Measurements from ENCODE around the gene C1orf56. TPM values are rescaled to one million over a fixed set of nuclear protein-coding genes. Genes with fewer than 3 reads are reported as not detected.
"Not testable (repeated sequence)": the region's sequence is repeated elsewhere in the genome, so short reads cannot be mapped to it uniquely, and the experiment has no call there.

C1orf56 gene
- total RNA-seq, 8 experiments from 2014 or later: 3.9 to 10.3 (median 7.8) TPM

DNA sequence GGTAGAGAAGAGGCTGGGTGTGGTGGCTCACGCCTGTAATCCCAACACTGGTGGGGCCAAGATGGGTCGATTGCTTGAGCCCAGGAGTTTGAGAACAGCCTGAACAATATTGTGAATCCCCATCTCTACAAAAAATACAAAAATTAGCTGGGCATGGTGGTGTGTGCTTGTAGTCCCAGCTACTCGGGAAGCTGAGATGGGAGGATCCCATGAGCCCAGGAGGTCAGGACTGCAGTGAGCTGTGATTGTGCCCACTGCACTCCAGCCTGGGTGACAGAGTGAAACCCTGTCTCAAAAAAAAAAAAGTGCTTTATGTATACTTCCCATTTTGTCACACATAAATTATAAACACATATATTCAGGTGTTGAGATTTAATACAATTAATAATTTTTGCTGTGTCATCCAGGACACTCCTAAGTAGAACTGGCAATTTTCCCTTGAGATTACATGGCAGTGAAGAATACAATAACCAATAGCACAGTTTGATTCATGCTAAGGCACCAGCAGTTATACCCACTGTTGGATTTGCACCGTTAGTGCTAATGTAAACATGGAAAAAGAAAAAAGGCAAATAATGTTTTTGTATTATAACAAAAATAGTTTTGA lies 38.5 kb downstream of the C1orf56 start:
- ATAC-seq (replicated peaks in 6 of 8): no peak
- no peak overlapping the region for H3K27ac ChIP-seq
- H3K4me1 ChIP-seq (replicated peaks in 1 of 2): no peaks in the 10 kb centered on the region
- WGBS, 10 experiments: 54 to 100% (median 88%) methylated on average over 1 to 4 of the region's 4 CpGs; no CpG with 5 or more reads in 2 of the 10 experiments
- no peak overlapping the region for H3K4me3 ChIP-seq
- in situ Hi-C loops (cut with MboI; ENCODE audit: low pct_unique_long_range_greater_than_20kb in 2 of 9, low sequenced_read_pairs in 9 of 9, unreplicated experiment in 9 of 9): no loop called here

DNA sequence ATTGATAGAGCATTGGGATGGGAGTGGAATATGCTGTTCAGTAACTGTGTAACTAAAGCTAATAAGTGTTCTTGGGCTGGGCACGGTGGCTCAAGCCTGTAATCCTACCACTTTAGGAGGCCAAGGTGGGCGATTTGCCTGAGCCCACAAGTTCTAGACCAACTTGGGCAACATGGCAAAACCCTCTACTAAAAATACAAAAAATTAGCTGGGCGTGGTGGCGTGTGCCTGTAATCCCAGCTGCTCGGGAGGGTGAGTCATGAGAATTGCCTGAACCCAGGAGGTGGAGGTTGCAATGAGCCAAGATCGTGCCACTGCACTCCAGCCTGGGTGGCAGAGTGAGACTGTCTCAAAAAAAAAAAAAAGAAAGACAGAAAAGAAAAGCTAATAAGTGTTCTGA lies 49.9 kb downstream of the C1orf56 start:
- 48 to 92% (median 67%) methylated on average over 1 to 6 of the region's 6 CpGs; no CpG with 5 or more reads in 1 of the 10 experiments for WGBS, 10 experiments
- in situ Hi-C loops (cut with MboI; ENCODE audit: low pct_unique_long_range_greater_than_20kb in 2 of 9, low sequenced_read_pairs in 9 of 9, unreplicated experiment in 9 of 9); H3K4me3 ChIP-seq; H3K27ac ChIP-seq; H3K4me1 ChIP-seq (replicated peaks in 1 of 2): not testable (repeated sequence)
- ATAC-seq (replicated peaks in 6 of 8): peak in 1 of 8 experiments; percentile 36

DNA sequence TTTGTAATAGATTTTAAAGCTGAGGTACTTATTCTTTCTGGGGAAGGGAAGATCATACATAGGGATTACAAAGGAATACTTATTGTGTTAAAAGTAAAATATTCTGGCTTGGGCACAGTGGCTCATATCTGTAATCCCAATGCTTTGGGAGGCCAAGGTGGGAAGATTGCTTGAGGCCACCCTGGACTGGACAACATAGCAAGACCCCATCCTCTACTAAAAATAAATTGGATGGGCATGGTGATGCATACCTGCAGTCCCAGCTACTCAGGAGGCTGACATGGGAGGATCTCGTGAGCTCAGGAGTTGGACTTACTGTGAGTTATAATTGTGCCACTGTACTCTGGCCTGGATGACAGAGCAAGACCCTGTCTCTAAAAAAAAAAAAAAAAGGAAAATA lies 50.6 kb downstream of the C1orf56 start:
- Histone ChIP-seq H3K27ac (no peak overlapping the region), H3K4me1 (replicated peaks in 1 of 2) (no peaks in the 10 kb centered on the region), H3K4me3 (no peak overlapping the region)
- ATAC-seq (replicated peaks in 6 of 8): no peak
- in situ Hi-C loops (cut with MboI; ENCODE audit: low pct_unique_long_range_greater_than_20kb in 2 of 9, low sequenced_read_pairs in 9 of 9, unreplicated experiment in 9 of 9): no loop called here
- WGBS, 10 experiments: 80 to 100% (median 100%) methylated on average over 1 of the region's 1 CpG

Other genes with a start within 250 kb of the C1orf56 start
- 100 to 1,000 TPM in 1 of 8 experiments, 10 to 100 TPM in 2, 1 to 10 TPM in 5; 1.2 to 330 (median 5.3) TPM for gene CTSK, start 239.5 kb upstream of the C1orf56 start, total RNA-seq
- 10 to 100 TPM; 22.0 to 43.7 (median 25.9) TPM for gene ARNT, start 171.2 kb upstream of the C1orf56 start, total RNA-seq
- 1 to 10 TPM in 1 of 8 experiments, under 1 TPM in 2, not detected in 5; 0.21 to 1.3 (median 0.27) TPM for gene CTXND2, start 160.6 kb upstream of the C1orf56 start, total RNA-seq
- gene SETDB1, start 121.4 kb upstream of the C1orf56 start, total RNA-seq: 10 to 100 TPM; 29.6 to 75.6 (median 58.1) TPM
- gene CERS2, start 72.9 kb upstream of the C1orf56 start, total RNA-seq: 100 to 1,000 TPM in 4 of 8 experiments, 10 to 100 TPM in 4; 46.1 to 116 (median 96.6) TPM
- gene ANXA9, start 65.5 kb upstream of the C1orf56 start, total RNA-seq: 1 to 10 TPM in 5 of 8 experiments, under 1 TPM in 3; 0.54 to 1.7 (median 1.3) TPM
- 10 to 100 TPM in 7 of 8 experiments, 1 to 10 TPM in 1; 7.5 to 22.7 (median 19.0) TPM for gene MINDY1, start 40.8 kb upstream of the C1orf56 start, total RNA-seq
- gene PRUNE1, start 39.3 kb upstream of the C1orf56 start, total RNA-seq: 10 to 100 TPM; 10.5 to 30.2 (median 24.1) TPM
- gene BNIPL, start 11.2 kb upstream of the C1orf56 start, total RNA-seq: 1 to 10 TPM in 4 of 8 experiments, under 1 TPM in 4; 0.18 to 1.6 (median 1.1) TPM
- gene CDC42SE1, start 11.9 kb downstream of the C1orf56 start, total RNA-seq: 10 to 100 TPM; 34.9 to 68.9 (median 52.4) TPM
- 100 to 1,000 TPM in 4 of 8 experiments, 10 to 100 TPM in 2, 1 to 10 TPM in 2; 3.3 to 201 (median 110) TPM for gene MLLT11, start 12.6 kb downstream of the C1orf56 start, total RNA-seq
- 10 to 100 TPM in 2 of 8 experiments, 1 to 10 TPM in 6; 4.2 to 20.5 (median 6.1) TPM for gene GABPB2, start 23.0 kb downstream of the C1orf56 start, total RNA-seq
- gene SEMA6C, start 98.9 kb downstream of the C1orf56 start, total RNA-seq: 10 to 100 TPM in 5 of 8 experiments, 1 to 10 TPM in 3; 1.0 to 33.6 (median 15.4) TPM
- gene TNFAIP8L2, start 108.9 kb downstream of the C1orf56 start, total RNA-seq: 1 to 10 TPM in 3 of 8 experiments, under 1 TPM in 5; 0.25 to 1.6 (median 0.55) TPM
- gene LYSMD1, start 118.2 kb downstream of the C1orf56 start, total RNA-seq: 10 to 100 TPM in 5 of 8 experiments, 1 to 10 TPM in 3; 4.4 to 31.2 (median 18.1) TPM
- 100 to 1,000 TPM in 2 of 8 experiments, 10 to 100 TPM in 6; 41.0 to 115 (median 77.1) TPM for gene SCNM1, start 118.4 kb downstream of the C1orf56 start, total RNA-seq
- gene TMOD4, start 128.2 kb downstream of the C1orf56 start, total RNA-seq: 1 to 10 TPM in 3 of 8 experiments, under 1 TPM in 3, not detected in 2; 0.27 to 2.0 (median 0.96) TPM
- gene VPS72, start 142.4 kb downstream of the C1orf56 start, total RNA-seq: 100 to 1,000 TPM in 3 of 8 experiments, 10 to 100 TPM in 5; 34.2 to 146 (median 83.1) TPM
- gene PIP5K1A, start 150.8 kb downstream of the C1orf56 start, total RNA-seq: 100 to 1,000 TPM in 1 of 8 experiments, 10 to 100 TPM in 7; 44.2 to 113 (median 62.5) TPM
- gene PSMD4, start 207.0 kb downstream of the C1orf56 start, total RNA-seq: 100 to 1,000 TPM; 187 to 376 (median 247) TPM
- 10 to 100 TPM in 7 of 8 experiments, 1 to 10 TPM in 1; 8.9 to 33.2 (median 21.9) TPM for gene ZNF687, start 234.5 kb downstream of the C1orf56 start, total RNA-seq

All from motor neuron (in vitro differentiated cells).